ENCODE data around the gene HSPG2.
"Not testable (repeated sequence)": the region's sequence is repeated elsewhere in the genome, so short reads cannot be mapped to it uniquely, and the experiment has no call there.

GRCh38 chr1:21978209-21978608, 41.1 kb upstream of the HSPG2 start:
- not testable (repeated sequence) for TF ChIP-seq EZH2 (conservative IDR thresholded peaks at IDR 0.05; ENCODE audit: low read depth, low read length); CTCF (CRISPR knock-in tag; IDR thresholded peaks at IDR 0.05); TFE3 (CRISPR knock-in tag; IDR thresholded peaks at IDR 0.05); POLR2AphosphoS2 (IDR thresholded peaks at IDR 0.05; ENCODE audit: low read depth, low read length); ARID3A (IDR thresholded peaks at IDR 0.05; ENCODE audit: low read depth, low read length); ZFP36 (IDR thresholded peaks at IDR 0.05; ENCODE audit: borderline replicate concordance, low read depth, low read length, partially characterized antibody); ZNF337 (CRISPR knock-in tag; IDR thresholded peaks at IDR 0.05; ENCODE audit: borderline replicate concordance, low read depth); HMGXB3 (CRISPR knock-in tag; IDR thresholded peaks at IDR 0.05; ENCODE audit: borderline replicate concordance); ZSCAN30 (CRISPR knock-in tag; IDR thresholded peaks at IDR 0.05); TCF7 (IDR thresholded peaks at IDR 0.05; ENCODE audit: low read depth); ZNF775 (CRISPR knock-in tag; IDR thresholded peaks at IDR 0.05; ENCODE audit: borderline replicate concordance); SMC3 (IDR thresholded peaks at IDR 0.05; ENCODE audit: low read length); HNF4G (IDR thresholded peaks at IDR 0.05; ENCODE audit: borderline replicate concordance, low read depth, low read length); HNF4G (CRISPR knock-in tag; IDR thresholded peaks at IDR 0.05; ENCODE audit: borderline replicate concordance, low read depth); ZBTB34 (CRISPR knock-in tag; IDR thresholded peaks at IDR 0.05)
